Measurements from ENCODE around the gene SRSF8. TPM values are rescaled to one million over a fixed set of nuclear protein-coding genes. Genes with fewer than 3 reads are reported as not detected.

The SRSF8 gene
- total and polyA plus RNA-seq, 2 donors (not counting 3 experiments of a cell fraction or from before 2014, with no cell fraction given): 21.9 to 31.3 TPM

- Histone ChIP-seq H2AFZ (ENCODE audit: low read depth, low read length) (no peak overlapping the region), H3K27ac (ENCODE audit: insufficient read depth, low read depth, low read length) (no peak overlapping the region), H3K4me1 (ENCODE audit: control insufficient read depth, extremely low read depth, insufficient read depth, low read length) (no peaks in the 10 kb centered on the region), H3K27me3 (ENCODE audit: control insufficient read depth in 2 of 2, insufficient read depth in 2 of 2, low read length in 2 of 2) (peaks cover 11 to 29% of the 10 kb centered on the region in 2 experiments), H3K9me3 (replicated peaks; ENCODE audit: control insufficient read depth, insufficient read depth, low read length) (no peaks in the 10 kb centered on the region), H3K36me3 (ENCODE audit: control insufficient read depth in 2 of 2, extremely low read depth in 1 of 2, insufficient read depth in 2 of 2, low read length in 2 of 2) (no peaks in the 10 kb centered on the region), H3K4me3 (replicated peaks in 1 of 3; ENCODE audit: insufficient read depth in 1 of 3, low read depth in 1 of 3, low read length in 3 of 3) (no peak overlapping the region), H4K20me1 (replicated peaks; ENCODE audit: control insufficient read depth, extremely low read depth, insufficient read depth, low read length) (no peaks in the 10 kb centered on the region), H3K9ac (replicated peaks; ENCODE audit: extremely low read depth, insufficient read depth, low read length) (no peak overlapping the region), H3K79me2 (ENCODE audit: control insufficient read depth, insufficient read depth, low read length) (no peaks in the 10 kb centered on the region), H3K4me2 (ENCODE audit: insufficient read depth, low read length) (no peak overlapping the region), H3K9me1 (replicated peaks; ENCODE audit: control insufficient read depth, extremely low read depth, insufficient read depth, low read length) (no peaks in the 10 kb centered on the region)
- POLR2A ChIA-PET: no interaction called here
- no peak for FAIRE-seq
- TF ChIP-seq GATA2 (IDR thresholded peaks at IDR 0.05; ENCODE audit: insufficient read depth, insufficient read length, low read depth, low read length) (no peak), POLR2AphosphoS5 (IDR thresholded peaks at IDR 0.05; ENCODE audit: insufficient read depth, low read depth, low read length) (no peak), FOS (IDR thresholded peaks at IDR 0.05; ENCODE audit: borderline replicate concordance, insufficient read depth, low read length) (no peak)
- dilution Hi-C loops (cut with MboI; ENCODE audit: extremely low pct_ligation_motif_present, low sequenced_read_pairs): no loop called here
- intact Hi-C loops (cut with micrococcal nuclease): no loop called here
- DNase-seq (ENCODE audit: low read depth, low spot score): no peak
- CTCF ChIA-PET: no interaction called here
- BruUV-seq (replicated peaks): no TSS peak
These were observed 16.0 kb upstream of the SRSF8 start for GRCh38 chr11:95050595-95051202.

- no peak for FAIRE-seq
These were observed 12.4 kb upstream of the SRSF8 start for GRCh38 chr11:95054356-95054755.

More at GRCh38 chr11:95054356-95054755, 12.4 kb upstream of the SRSF8 start:
- Histone ChIP-seq H3K4me1 (ENCODE audit: control insufficient read depth, extremely low read depth, insufficient read depth, low read length) (no peaks in the 10 kb centered on the region), H3K9ac (replicated peaks; ENCODE audit: extremely low read depth, insufficient read depth, low read length) (no peak overlapping the region), H3K27ac (ENCODE audit: insufficient read depth, low read depth, low read length) (no peak overlapping the region), H3K36me3 (ENCODE audit: control insufficient read depth in 2 of 2, extremely low read depth in 1 of 2, insufficient read depth in 2 of 2, low read length in 2 of 2) (no peaks in the 10 kb centered on the region), H3K4me2 (ENCODE audit: insufficient read depth, low read length) (no peak overlapping the region), H3K27me3 (ENCODE audit: control insufficient read depth in 2 of 2, insufficient read depth in 2 of 2, low read length in 2 of 2) (peaks cover 9 to 20% of the 10 kb centered on the region in 2 experiments), H3K4me3 (replicated peaks in 1 of 3; ENCODE audit: insufficient read depth in 1 of 3, low read depth in 1 of 3, low read length in 3 of 3) (no peak overlapping the region), H2AFZ (ENCODE audit: low read depth, low read length) (no peak overlapping the region), H3K9me3 (replicated peaks; ENCODE audit: control insufficient read depth, insufficient read depth, low read length) (no peaks in the 10 kb centered on the region), H3K79me2 (ENCODE audit: control insufficient read depth, insufficient read depth, low read length) (no peaks in the 10 kb centered on the region), H3K9me1 (replicated peaks; ENCODE audit: control insufficient read depth, extremely low read depth, insufficient read depth, low read length) (no peaks in the 10 kb centered on the region), H4K20me1 (replicated peaks; ENCODE audit: control insufficient read depth, extremely low read depth, insufficient read depth, low read length) (no peaks in the 10 kb centered on the region)
- no TSS peak for BruUV-seq (replicated peaks)
- ChIA-PET CTCF (interaction anchor here (0.7 to 1.3 kb wide), 2 partner anchors 13 to 15 kb away, joined by 3 to 4 read pairs; partner anchors contain the start of gene SRSF8), POLR2A (no interaction called here)
- TF ChIP-seq MYC (IDR thresholded peaks at IDR 0.05; ENCODE audit: low read depth, low read length) (no peak), POLR2AphosphoS5 (IDR thresholded peaks at IDR 0.05; ENCODE audit: insufficient read depth, low read depth, low read length) (no peak), EZH2 (IDR thresholded peaks at IDR 0.05; ENCODE audit: borderline replicate concordance, low read depth, low read length, severe bottlenecking) (no peak), JUN (IDR thresholded peaks at IDR 0.05; ENCODE audit: borderline replicate concordance, insufficient read depth, insufficient read length, low read depth) (no peak), POLR2A (IDR thresholded peaks at IDR 0.05; ENCODE audit: low read depth, low read length) (no peak), FOS (IDR thresholded peaks at IDR 0.05; ENCODE audit: borderline replicate concordance, insufficient read depth, low read length) (no peak), GATA2 (IDR thresholded peaks at IDR 0.05; ENCODE audit: insufficient read depth, insufficient read length, low read depth, low read length) (no peak)
- TF ChIP-seq, protein P1, sequence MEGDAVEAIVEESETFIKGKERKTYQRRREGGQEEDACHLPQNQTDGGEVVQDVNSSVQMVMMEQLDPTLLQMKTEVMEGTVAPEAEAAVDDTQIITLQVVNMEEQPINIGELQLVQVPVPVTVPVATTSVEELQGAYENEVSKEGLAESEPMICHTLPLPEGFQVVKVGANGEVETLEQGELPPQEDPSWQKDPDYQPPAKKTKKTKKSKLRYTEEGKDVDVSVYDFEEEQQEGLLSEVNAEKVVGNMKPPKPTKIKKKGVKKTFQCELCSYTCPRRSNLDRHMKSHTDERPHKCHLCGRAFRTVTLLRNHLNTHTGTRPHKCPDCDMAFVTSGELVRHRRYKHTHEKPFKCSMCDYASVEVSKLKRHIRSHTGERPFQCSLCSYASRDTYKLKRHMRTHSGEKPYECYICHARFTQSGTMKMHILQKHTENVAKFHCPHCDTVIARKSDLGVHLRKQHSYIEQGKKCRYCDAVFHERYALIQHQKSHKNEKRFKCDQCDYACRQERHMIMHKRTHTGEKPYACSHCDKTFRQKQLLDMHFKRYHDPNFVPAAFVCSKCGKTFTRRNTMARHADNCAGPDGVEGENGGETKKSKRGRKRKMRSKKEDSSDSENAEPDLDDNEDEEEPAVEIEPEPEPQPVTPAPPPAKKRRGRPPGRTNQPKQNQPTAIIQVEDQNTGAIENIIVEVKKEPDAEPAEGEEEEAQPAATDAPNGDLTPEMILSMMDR (IDR thresholded peaks at IDR 0.05; ENCODE audit: extremely low read depth in 1 of 2, insufficient read depth in 1 of 2, low read depth in 1 of 2, low read length in 2 of 2): no peak
- TF ChIP-seq, protein P2, sequence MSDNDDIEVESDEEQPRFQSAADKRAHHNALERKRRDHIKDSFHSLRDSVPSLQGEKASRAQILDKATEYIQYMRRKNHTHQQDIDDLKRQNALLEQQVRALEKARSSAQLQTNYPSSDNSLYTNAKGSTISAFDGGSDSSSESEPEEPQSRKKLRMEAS (IDR thresholded peaks at IDR 0.05; ENCODE audit: insufficient read depth, insufficient read length): no peak
- intact Hi-C loops (cut with micrococcal nuclease): no loop called here
- dilution Hi-C loops (cut with MboI; ENCODE audit: extremely low pct_ligation_motif_present, low sequenced_read_pairs): no loop called here
- DNase-seq (ENCODE audit: low read depth, low spot score): no peak
